Gastroesophageal sphincter (tissue), 4 donors: ENCODE data around the gene LSR. TPM values are rescaled to one million over a fixed set of nuclear protein-coding genes. Genes with fewer than 3 reads are reported as not detected.

Experiments
- ATAC-seq: fragments of 150-250 bp; one replicate; pipeline ENCODE4 v1.9.1; 2016; ENCODE audit warnings: mild to moderate bottlenecking, moderate library complexity
- H3K27ac ChIP-seq, 4 donors: fragments of 200-600 bp; sonication (generic) in 3 of 4; 1 replicate in 3 of 4; 2 replicates in 1 of 4; pipeline ENCODE4 v1.5.1; 2016 to 2019
- H3K27me3 ChIP-seq: fragments of 200-600 bp; sonication (generic); one replicate; pipeline ENCODE4 v1.5.1; 2019
- H3K36me3 ChIP-seq, 2 donors: fragments of 200-600 bp; sonication (generic); one replicate each; pipeline ENCODE4 v1.5.1; 2019; ENCODE audit warnings: control low read depth in 1 of 2
- H3K4me1 ChIP-seq, 3 donors: fragments of 200-600 bp; sonication (generic); 1 replicate in 2 of 3; 2 replicates in 1 of 3; pipeline ENCODE4 v1.5.1; 2016 to 2019; ENCODE audit warnings: control low read depth in 2 of 3
- H3K4me3 ChIP-seq, 2 donors: fragments of 200-600 bp; sonication (generic); one replicate each; pipeline ENCODE4 v1.5.1; 2019; ENCODE audit warnings: mild to moderate bottlenecking in 1 of 2, moderate library complexity in 1 of 2
- H3K9me3 ChIP-seq, 3 donors: fragments of 200-600 bp; sonication (generic); one replicate each; pipeline ENCODE4 v1.5.1; 2017 to 2019; ENCODE audit warnings: control low read depth in 2 of 3
- CTCF ChIP-seq, 4 experiments: fragments of 200-600 bp in 2 of 4; fragments of 450-650 bp in 2 of 4; sonication (generic) in 1 of 4; IDR thresholded peaks; one replicate each; pipeline ENCODE4 v1.5.1; 2017 to 2019; ENCODE audit warnings: antibody characterized with exemption in 4 of 4, mild to moderate bottlenecking in 2 of 4, moderate library complexity in 2 of 4
- EP300 ChIP-seq: sonication (generic); formaldehyde crosslinking; IDR thresholded peaks from one replicate; pipeline ENCODE4 v1.6.1; 2017; ENCODE audit warnings: antibody characterized with exemption, mild to moderate bottlenecking
- POLR2A ChIP-seq, 2 donors: fragments of 450-650 bp; IDR thresholded peaks; one replicate each; pipeline ENCODE4 v1.6.1; 2017; ENCODE audit warnings: antibody characterized with exemption in 2 of 2, mild to moderate bottlenecking in 2 of 2, moderate library complexity in 1 of 2
- POLR2AphosphoS5 ChIP-seq: sonication (generic); formaldehyde crosslinking; IDR thresholded peaks from one replicate; pipeline ENCODE4 v1.6.1; 2017; ENCODE audit warnings: antibody characterized with exemption
- WGBS, 2 donors: methylation state at CpG; one replicate each; pipeline ENCODE4 v1.1.5; 2018; ENCODE audit warnings: low coverage in 1 of 2; 5-methylcytosine and 5-hydroxymethylcytosine counted together
- total RNA-seq, 4 donors: library from RNA; depleted of rRNA; stranded (reverse); fragments of >200 nt; gene quantifications; one replicate each; pipeline ENCODE4 v1.1.0, GENCODE V29; 2016

LSR gene
- total RNA-seq, 4 donors from 2014 or later, result 3.3 to 6.6 (median 5.2) TPM

- H3K27me3 ChIP-seq, result peaks cover 92% of the 10 kb centered on the region
- no peaks in the 10 kb centered on the region for H3K4me1 ChIP-seq
- no peaks in the 10 kb centered on the region for H3K9me3 ChIP-seq
- no peak for ATAC-seq
- H3K36me3 ChIP-seq, result no peaks in the 10 kb centered on the region
- H3K4me3 ChIP-seq, result no peak overlapping the region
- WGBS, 2 donors, result 27 to 36% methylated on average over 5 to 11 of the region's 25 CpGs
- TF ChIP-seq POLR2A (IDR thresholded peaks at IDR 0.05), result no peak
- H3K27ac ChIP-seq, result no peak overlapping the region
These were observed 46.3 kb downstream of the LSR start for GRCh38 chr19:35294859-35295791.

- Histone ChIP-seq H3K27ac (no peak overlapping the region), H3K27me3 (peaks cover 93% of the 10 kb centered on the region), H3K9me3 (no peaks in the 10 kb centered on the region), H3K4me3 (no peak overlapping the region), H3K36me3 (no peaks in the 10 kb centered on the region), H3K4me1 (no peaks in the 10 kb centered on the region)
- TF ChIP-seq CTCF (IDR thresholded peaks at IDR 0.05) (no peak), POLR2AphosphoS5 (no peak), POLR2A (IDR thresholded peaks at IDR 0.05) (no peak)
- 74 to 100% methylated on average over 1 to 2 of the region's 24 CpGs for WGBS, 2 donors
- no peak for ATAC-seq
These were observed 47.1 kb downstream of the LSR start for GRCh38 chr19:35295792-35296462.

GRCh38 chr19:35296644-35297514, 48.1 kb downstream of the LSR start:
- TF ChIP-seq POLR2A (IDR thresholded peaks at IDR 0.05) (no peak), CTCF (IDR thresholded peaks at IDR 0.05) (no peak), EP300 (no peak), POLR2AphosphoS5 (no peak)
- Histone ChIP-seq H3K9me3 (no peaks in the 10 kb centered on the region), H3K4me3 (no peak overlapping the region), H3K4me1 (no peaks in the 10 kb centered on the region), H3K36me3 (no peaks in the 10 kb centered on the region), H3K27ac (no peak overlapping the region), H3K27me3 (peaks cover 93% of the 10 kb centered on the region)
- ATAC-seq, result no peak
- 84 to 100% methylated on average over 3 to 6 of the region's 7 CpGs for WGBS, 2 donors

- Histone ChIP-seq H3K36me3 (no peaks in the 10 kb centered on the region), H3K27me3 (peaks cover 92% of the 10 kb centered on the region), H3K4me1 (no peaks in the 10 kb centered on the region), H3K9me3 (no peaks in the 10 kb centered on the region), H3K4me3 (no peak overlapping the region), H3K27ac (no peak overlapping the region)
- 86 to 90% methylated on average over 3 of the region's 3 CpGs for WGBS, 2 donors
- TF ChIP-seq EP300 (no peak), CTCF (IDR thresholded peaks at IDR 0.05) (no peak), POLR2A (IDR thresholded peaks at IDR 0.05) (no peak), POLR2AphosphoS5 (no peak)
- no peak for ATAC-seq
These were observed 48.7 kb downstream of the LSR start for GRCh38 chr19:35297515-35297848.

GRCh38 chr19:35297922-35298321, 49.1 kb downstream of the LSR start:
- H3K4me3 ChIP-seq, result no peak overlapping the region
- peaks cover 92% of the 10 kb centered on the region for H3K27me3 ChIP-seq
- no peak for ATAC-seq
- no peaks in the 10 kb centered on the region for H3K9me3 ChIP-seq
- 83 to 87% methylated on average over 2 of the region's 2 CpGs for WGBS, 2 donors
- H3K27ac ChIP-seq, result no peak overlapping the region
- H3K4me1 ChIP-seq, result no peaks in the 10 kb centered on the region
- TF ChIP-seq POLR2AphosphoS5 (no peak), CTCF (IDR thresholded peaks at IDR 0.05) (no peak), EP300 (no peak)
- no peaks in the 10 kb centered on the region for H3K36me3 ChIP-seq
